ENCODE data around the gene CSF2RB.

- TF ChIP-seq SIN3A (IDR thresholded peaks at IDR 0.05; ENCODE audit: borderline replicate concordance, insufficient read depth, low read length): no peak
- TF ChIP-seq TAF1 (IDR thresholded peaks at IDR 0.05; ENCODE audit: borderline replicate concordance, insufficient read depth, low read length): no peak
- no peak for TF ChIP-seq REST (IDR thresholded peaks at IDR 0.05; ENCODE audit: insufficient read depth in 1 of 2, low read depth in 2 of 2, low read length in 2 of 2)
Measured at GRCh38 chr22:36931446-36931845, 18.0 kb downstream of the CSF2RB start.
